Measurements from ENCODE around the gene ANKS1A. TPM values are rescaled to one million over a fixed set of nuclear protein-coding genes. Genes with fewer than 3 reads are reported as not detected.

ANKS1A gene
- total and polyA plus RNA-seq, 7 donors, result 3.9 to 12.4 (median 6.1) TPM

- Histone ChIP-seq H3K9me3 (no peaks in the 10 kb centered on the region), H3K36me3 (ENCODE audit: insufficient read depth in 1 of 2, low read depth in 1 of 2) (peaks cover 0 to 5% of the 10 kb centered on the region in 2 donors), H3K27ac (no peak overlapping the region), H3K4me1 (peaks cover 30% of the 10 kb centered on the region), H3K4me3 (peak overlapping the region; percentile 12), H3K27me3 (ENCODE audit: insufficient read depth in 3 of 3, low read length in 2 of 3) (no peaks in the 10 kb centered on the region)
- ATAC-seq (no peak), DNase-seq (no peak)
- no peak for TF ChIP-seq CTCF (IDR thresholded peaks at IDR 0.05)
- 52 to 67% (median 63%) methylated on average over 2 of the region's 2 CpGs for WGBS, 3 donors
- intact Hi-C loops (cut with DNase I), result loop anchor here in 1 of 2 donors (10.0 kb wide), 1 partner anchor 45 kb away; no protein-coding TSS in a partner anchor
Measured at GRCh38 chr6:35030099-35030498, 141.0 kb downstream of the ANKS1A start.

GRCh38 chr6:35031611-35032529 lies 142.8 kb downstream of the ANKS1A start:
- Histone ChIP-seq H3K9me3 (no peaks in the 10 kb centered on the region), H3K4me3 (no peak overlapping the region), H3K36me3 (ENCODE audit: insufficient read depth in 1 of 2, low read depth in 1 of 2) (peaks cover 0 to 5% of the 10 kb centered on the region in 2 donors), H3K27ac (no peak overlapping the region), H3K4me1 (peaks cover 34% of the 10 kb centered on the region), H3K27me3 (ENCODE audit: insufficient read depth in 3 of 3, low read length in 2 of 3) (no peaks in the 10 kb centered on the region)
- no peak for ATAC-seq
- intact Hi-C loops (cut with DNase I), result loop anchor here in 1 of 2 donors (10.0 kb wide), 1 partner anchor 47 kb away; no protein-coding TSS in a partner anchor
- no peak for DNase-seq
- no peak for TF ChIP-seq CTCF (IDR thresholded peaks at IDR 0.05)
- 88 to 94% (median 89%) methylated on average over 5 of the region's 5 CpGs for WGBS, 3 donors

GRCh38 chr6:35033683-35034082 lies 144.6 kb downstream of the ANKS1A start:
- intact Hi-C loops (cut with DNase I), result loop anchor here in 1 of 2 donors (10.0 kb wide), 1 partner anchor 49 kb away; no protein-coding TSS in a partner anchor
- H3K4me1 ChIP-seq, result peaks cover 28% of the 10 kb centered on the region
- no peaks in the 10 kb centered on the region for H3K27me3 ChIP-seq (ENCODE audit: insufficient read depth in 3 of 3, low read length in 2 of 3)
- no peak for DNase-seq
- WGBS, 3 donors, result 89 to 97% (median 91%) methylated on average over 6 of the region's 6 CpGs
- ATAC-seq, result no peak
- TF ChIP-seq CTCF (IDR thresholded peaks at IDR 0.05), result no peak
- no peak overlapping the region for H3K27ac ChIP-seq
- peaks cover 0 to 6% of the 10 kb centered on the region in 2 donors for H3K36me3 ChIP-seq (ENCODE audit: insufficient read depth in 1 of 2, low read depth in 1 of 2)
- no peaks in the 10 kb centered on the region for H3K9me3 ChIP-seq
- H3K4me3 ChIP-seq, result no peak overlapping the region

GRCh38 chr6:35034411-35035191 lies 145.5 kb downstream of the ANKS1A start:
- Histone ChIP-seq H3K27me3 (ENCODE audit: insufficient read depth in 3 of 3, low read length in 2 of 3) (no peaks in the 10 kb centered on the region), H3K4me3 (peak overlapping the region; percentile 24), H3K36me3 (ENCODE audit: insufficient read depth in 1 of 2, low read depth in 1 of 2) (peaks cover 0 to 6% of the 10 kb centered on the region in 2 donors), H3K27ac (peak overlapping the region; percentile 68), H3K9me3 (no peaks in the 10 kb centered on the region), H3K4me1 (peaks cover 28% of the 10 kb centered on the region)
- 16 to 41% (median 17%) methylated on average over 13 of the region's 13 CpGs for WGBS, 3 donors
- peak; percentile 62 to 90 (median 75) for ATAC-seq
- no peak for TF ChIP-seq CTCF (IDR thresholded peaks at IDR 0.05)
- intact Hi-C loops (cut with DNase I), result loop anchor here in 1 of 2 donors (10.0 kb wide), 1 partner anchor 50 kb away; no protein-coding TSS in a partner anchor
- DNase-seq, result peak; percentile 53 to 70
